ENCODE data around the gene TXNL4A.

DNA sequence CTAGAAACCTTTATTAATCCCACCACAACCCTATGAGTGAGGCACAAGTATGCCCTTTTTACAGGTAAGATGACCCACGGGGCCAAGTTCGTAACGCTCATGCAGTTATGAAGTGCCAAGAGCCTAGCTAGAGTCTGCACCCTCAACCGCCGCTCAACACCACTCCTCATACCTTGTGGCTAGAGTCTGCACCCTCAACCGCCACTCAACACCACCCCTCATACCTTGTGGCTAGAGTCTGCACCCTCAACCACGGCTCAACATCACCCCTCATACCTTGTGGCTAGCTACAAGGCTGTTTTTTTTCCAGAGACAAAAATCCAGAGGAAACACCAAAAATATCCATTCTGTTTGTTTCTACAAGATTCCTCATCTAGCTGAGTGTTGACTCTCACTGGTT, 4.6 kb downstream of the TXNL4A start:
- TF ChIP-seq POLR2A (IDR thresholded peaks at IDR 0.05; ENCODE audit: low read depth, low read length) = no peak
- TF ChIP-seq POLR2AphosphoS5 (IDR thresholded peaks at IDR 0.05; ENCODE audit: low read depth, low read length) = no peak
